ENCODE measurements around the gene PEX11G. TPM values are rescaled to one million over a fixed set of nuclear protein-coding genes. Genes with fewer than 3 reads are reported as not detected.
"Not testable (repeated sequence)": the region's sequence is repeated elsewhere in the genome, so short reads cannot be mapped to it uniquely, and the experiment has no call there.

The PEX11G gene
- total RNA-seq, 1 experiment from 2014 or later: 4.3 TPM

DNA sequence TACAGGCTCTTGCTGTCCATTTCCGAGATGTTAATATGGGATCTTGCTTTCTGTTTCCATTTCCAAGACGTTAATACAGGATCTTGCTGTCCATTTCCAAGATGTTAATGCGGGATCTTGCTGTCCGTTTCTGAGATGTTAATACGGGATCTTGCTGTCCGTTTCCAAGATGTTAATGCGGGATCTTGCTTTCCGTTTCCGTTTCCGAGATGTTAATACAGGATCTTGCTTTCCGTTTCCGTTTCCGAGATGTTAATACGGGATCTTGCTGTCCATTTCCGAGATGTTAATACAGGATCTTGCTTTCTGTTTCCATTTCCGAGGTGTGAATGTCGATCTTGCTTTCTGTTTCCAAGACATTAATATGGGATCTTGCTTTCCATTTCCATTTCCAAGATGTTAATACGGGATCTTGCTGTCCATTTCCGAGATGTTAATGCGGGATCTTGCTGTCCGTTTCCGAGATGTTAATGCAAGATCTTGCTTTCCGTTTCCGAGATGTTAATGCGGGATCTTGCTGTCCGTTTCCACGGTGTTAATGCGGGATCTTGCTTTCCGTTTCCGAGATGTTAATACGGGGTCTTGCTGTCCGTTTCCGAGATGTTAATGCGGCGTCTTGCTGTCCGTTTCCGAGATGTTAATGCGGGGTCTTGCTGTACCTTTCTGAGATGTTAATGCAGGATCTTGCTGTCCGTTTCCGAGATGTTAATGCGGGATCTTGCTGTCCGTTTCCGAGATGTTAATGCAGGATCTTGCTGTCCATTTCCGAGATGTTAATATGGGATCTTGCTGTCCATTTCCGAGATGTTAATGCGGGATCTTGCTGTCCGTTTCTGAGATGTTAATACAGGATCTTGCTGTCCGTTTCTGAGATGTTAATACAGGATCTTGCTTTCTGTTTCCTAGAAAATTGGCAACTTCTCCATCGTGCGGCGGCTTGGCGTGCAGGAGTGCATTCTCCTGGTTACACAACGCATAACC lies 38.3 kb downstream of the PEX11G start:
- no peak overlapping the region for H3K27ac Mint-ChIP-seq
- no peak for TF ChIP-seq FOXJ3 (CRISPR knock-in tag; IDR thresholded peaks at IDR 0.05; ENCODE audit: borderline replicate concordance)
- TF ChIP-seq RORB (CRISPR knock-in tag; IDR thresholded peaks at IDR 0.05): no peak
- TF ChIP-seq, protein P1, sequence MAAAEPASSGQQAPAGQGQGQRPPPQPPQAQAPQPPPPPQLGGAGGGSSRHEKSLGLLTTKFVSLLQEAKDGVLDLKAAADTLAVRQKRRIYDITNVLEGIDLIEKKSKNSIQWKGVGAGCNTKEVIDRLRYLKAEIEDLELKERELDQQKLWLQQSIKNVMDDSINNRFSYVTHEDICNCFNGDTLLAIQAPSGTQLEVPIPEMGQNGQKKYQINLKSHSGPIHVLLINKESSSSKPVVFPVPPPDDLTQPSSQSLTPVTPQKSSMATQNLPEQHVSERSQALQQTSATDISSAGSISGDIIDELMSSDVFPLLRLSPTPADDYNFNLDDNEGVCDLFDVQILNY (CRISPR knock-in tag; IDR thresholded peaks at IDR 0.05): no peak
- TF ChIP-seq, protein P2, sequence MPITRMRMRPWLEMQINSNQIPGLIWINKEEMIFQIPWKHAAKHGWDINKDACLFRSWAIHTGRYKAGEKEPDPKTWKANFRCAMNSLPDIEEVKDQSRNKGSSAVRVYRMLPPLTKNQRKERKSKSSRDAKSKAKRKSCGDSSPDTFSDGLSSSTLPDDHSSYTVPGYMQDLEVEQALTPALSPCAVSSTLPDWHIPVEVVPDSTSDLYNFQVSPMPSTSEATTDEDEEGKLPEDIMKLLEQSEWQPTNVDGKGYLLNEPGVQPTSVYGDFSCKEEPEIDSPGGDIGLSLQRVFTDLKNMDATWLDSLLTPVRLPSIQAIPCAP (CRISPR knock-in tag; IDR thresholded peaks at IDR 0.05): no peak
- no peak for TF ChIP-seq ZNF317 (CRISPR knock-in tag; IDR thresholded peaks at IDR 0.05; ENCODE audit: borderline replicate concordance, low read depth)
- TF ChIP-seq, protein P3, sequence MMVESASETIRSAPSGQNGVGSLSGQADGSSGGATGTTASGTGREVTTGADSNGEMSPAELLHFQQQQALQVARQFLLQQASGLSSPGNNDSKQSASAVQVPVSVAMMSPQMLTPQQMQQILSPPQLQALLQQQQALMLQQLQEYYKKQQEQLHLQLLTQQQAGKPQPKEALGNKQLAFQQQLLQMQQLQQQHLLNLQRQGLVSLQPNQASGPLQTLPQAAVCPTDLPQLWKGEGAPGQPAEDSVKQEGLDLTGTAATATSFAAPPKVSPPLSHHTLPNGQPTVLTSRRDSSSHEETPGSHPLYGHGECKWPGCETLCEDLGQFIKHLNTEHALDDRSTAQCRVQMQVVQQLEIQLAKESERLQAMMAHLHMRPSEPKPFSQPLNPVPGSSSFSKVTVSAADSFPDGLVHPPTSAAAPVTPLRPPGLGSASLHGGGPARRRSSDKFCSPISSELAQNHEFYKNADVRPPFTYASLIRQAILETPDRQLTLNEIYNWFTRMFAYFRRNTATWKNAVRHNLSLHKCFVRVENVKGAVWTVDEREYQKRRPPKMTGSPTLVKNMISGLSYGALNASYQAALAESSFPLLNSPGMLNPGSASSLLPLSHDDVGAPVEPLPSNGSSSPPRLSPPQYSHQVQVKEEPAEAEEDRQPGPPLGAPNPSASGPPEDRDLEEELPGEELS (CRISPR knock-in tag; IDR thresholded peaks at IDR 0.05): no peak
- no peak for TF ChIP-seq TEAD4 (CRISPR knock-in tag; IDR thresholded peaks at IDR 0.05)
- TF ChIP-seq ZNF219 (CRISPR knock-in tag; IDR thresholded peaks at IDR 0.05; ENCODE audit: borderline replicate concordance): no peak
- TF ChIP-seq ETV6 (CRISPR knock-in tag; IDR thresholded peaks at IDR 0.05): no peak
- TF ChIP-seq CREM (CRISPR knock-in tag; IDR thresholded peaks at IDR 0.05): no peak
- no peak for TF ChIP-seq MXD4 (CRISPR knock-in tag; IDR thresholded peaks at IDR 0.05; ENCODE audit: borderline replicate concordance)
- TF ChIP-seq, protein P4, sequence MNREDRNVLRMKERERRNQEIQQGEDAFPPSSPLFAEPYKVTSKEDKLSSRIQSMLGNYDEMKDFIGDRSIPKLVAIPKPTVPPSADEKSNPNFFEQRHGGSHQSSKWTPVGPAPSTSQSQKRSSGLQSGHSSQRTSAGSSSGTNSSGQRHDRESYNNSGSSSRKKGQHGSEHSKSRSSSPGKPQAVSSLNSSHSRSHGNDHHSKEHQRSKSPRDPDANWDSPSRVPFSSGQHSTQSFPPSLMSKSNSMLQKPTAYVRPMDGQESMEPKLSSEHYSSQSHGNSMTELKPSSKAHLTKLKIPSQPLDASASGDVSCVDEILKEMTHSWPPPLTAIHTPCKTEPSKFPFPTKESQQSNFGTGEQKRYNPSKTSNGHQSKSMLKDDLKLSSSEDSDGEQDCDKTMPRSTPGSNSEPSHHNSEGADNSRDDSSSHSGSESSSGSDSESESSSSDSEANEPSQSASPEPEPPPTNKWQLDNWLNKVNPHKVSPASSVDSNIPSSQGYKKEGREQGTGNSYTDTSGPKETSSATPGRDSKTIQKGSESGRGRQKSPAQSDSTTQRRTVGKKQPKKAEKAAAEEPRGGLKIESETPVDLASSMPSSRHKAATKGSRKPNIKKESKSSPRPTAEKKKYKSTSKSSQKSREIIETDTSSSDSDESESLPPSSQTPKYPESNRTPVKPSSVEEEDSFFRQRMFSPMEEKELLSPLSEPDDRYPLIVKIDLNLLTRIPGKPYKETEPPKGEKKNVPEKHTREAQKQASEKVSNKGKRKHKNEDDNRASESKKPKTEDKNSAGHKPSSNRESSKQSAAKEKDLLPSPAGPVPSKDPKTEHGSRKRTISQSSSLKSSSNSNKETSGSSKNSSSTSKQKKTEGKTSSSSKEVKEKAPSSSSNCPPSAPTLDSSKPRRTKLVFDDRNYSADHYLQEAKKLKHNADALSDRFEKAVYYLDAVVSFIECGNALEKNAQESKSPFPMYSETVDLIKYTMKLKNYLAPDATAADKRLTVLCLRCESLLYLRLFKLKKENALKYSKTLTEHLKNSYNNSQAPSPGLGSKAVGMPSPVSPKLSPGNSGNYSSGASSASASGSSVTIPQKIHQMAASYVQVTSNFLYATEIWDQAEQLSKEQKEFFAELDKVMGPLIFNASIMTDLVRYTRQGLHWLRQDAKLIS (CRISPR knock-in tag; IDR thresholded peaks at IDR 0.05; ENCODE audit: borderline replicate concordance): no peak
- no peak for TF ChIP-seq EMX1 (CRISPR knock-in tag; IDR thresholded peaks at IDR 0.05)
- TF ChIP-seq GRHL2 (CRISPR knock-in tag; IDR thresholded peaks at IDR 0.05; ENCODE audit: insufficient replicate concordance, severe bottlenecking): no peak
- TF ChIP-seq MYBL2 (CRISPR knock-in tag; IDR thresholded peaks at IDR 0.05): no peak
- no peak for TF ChIP-seq ZNF263 (CRISPR knock-in tag; IDR thresholded peaks at IDR 0.05; ENCODE audit: low read depth)
- TF ChIP-seq, protein P5, sequence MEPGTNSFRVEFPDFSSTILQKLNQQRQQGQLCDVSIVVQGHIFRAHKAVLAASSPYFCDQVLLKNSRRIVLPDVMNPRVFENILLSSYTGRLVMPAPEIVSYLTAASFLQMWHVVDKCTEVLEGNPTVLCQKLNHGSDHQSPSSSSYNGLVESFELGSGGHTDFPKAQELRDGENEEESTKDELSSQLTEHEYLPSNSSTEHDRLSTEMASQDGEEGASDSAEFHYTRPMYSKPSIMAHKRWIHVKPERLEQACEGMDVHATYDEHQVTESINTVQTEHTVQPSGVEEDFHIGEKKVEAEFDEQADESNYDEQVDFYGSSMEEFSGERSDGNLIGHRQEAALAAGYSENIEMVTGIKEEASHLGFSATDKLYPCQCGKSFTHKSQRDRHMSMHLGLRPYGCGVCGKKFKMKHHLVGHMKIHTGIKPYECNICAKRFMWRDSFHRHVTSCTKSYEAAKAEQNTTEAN (CRISPR knock-in tag; IDR thresholded peaks at IDR 0.05): no peak
- POLR2A ChIA-PET: interaction anchor here (0.9 kb wide), 1 partner anchor 11 kb away, joined by 3 read pairs; no protein-coding TSS in a partner anchor
- ATAC-seq (no peak), DNase-seq (ENCODE audit: low spot score) (no peak)
- peaks cover 78% of the 10 kb centered on the region for H3K36me3 Mint-ChIP-seq
- H3K27me3 Mint-ChIP-seq (ENCODE audit: low read depth): no peaks in the 10 kb centered on the region
- H3K4me1 Mint-ChIP-seq: no peaks in the 10 kb centered on the region
- H3K9me3 Mint-ChIP-seq: peaks cover 36% of the 10 kb centered on the region
- CTCF ChIA-PET: no interaction called here
- no peak overlapping the region for H3K4me3 Mint-ChIP-seq

DNA sequence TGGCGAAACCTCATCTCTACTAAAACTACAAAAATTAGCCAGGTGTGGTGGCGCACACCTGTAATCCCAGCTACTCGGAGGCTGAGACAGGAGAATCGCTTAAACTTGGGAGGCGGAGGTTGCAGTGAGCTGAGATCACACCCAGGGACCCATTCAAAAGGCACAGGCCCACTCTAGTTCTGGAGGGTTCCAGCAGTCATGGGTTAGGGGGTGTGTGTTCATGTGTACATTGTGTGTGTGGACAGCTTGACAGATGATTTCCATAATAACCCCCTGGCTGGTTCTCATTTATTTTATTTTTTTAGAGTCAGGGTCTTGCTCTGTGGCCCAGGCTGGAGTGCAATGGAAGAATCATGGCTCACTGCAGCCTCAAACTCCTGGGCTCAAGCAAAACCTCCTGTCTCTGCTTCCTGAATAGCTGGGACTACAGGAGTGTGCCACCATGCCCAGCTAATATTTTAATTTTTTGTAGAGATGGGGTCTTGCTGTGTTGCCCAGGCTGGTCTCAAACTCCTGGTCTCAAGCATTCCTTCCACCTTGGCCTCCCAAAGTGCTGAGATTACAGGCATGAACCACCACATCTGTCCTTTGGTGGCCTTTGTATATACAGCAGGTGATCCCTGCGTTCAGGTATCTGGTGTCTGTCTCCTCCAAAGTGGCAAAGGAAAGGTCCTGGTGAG lies 39.3 kb downstream of the PEX11G start:
- Mint-ChIP-seq H3K36me3 (peaks cover 74% of the 10 kb centered on the region), H3K9me3 (peaks cover 26% of the 10 kb centered on the region)
- H3K27ac Mint-ChIP-seq; H3K27me3 Mint-ChIP-seq (ENCODE audit: low read depth); DNase-seq (ENCODE audit: low spot score); ATAC-seq; H3K4me3 Mint-ChIP-seq; CTCF ChIA-PET; H3K4me1 Mint-ChIP-seq: not testable (repeated sequence)
- POLR2A ChIA-PET: interaction anchor here (0.9 kb wide), 1 partner anchor 10 kb away, joined by 3 read pairs; no protein-coding TSS in a partner anchor

Data from WTC11 (cell line).